HPDE6-E6E7 (cell line): ENCODE data around the gene NDUFA7.
"Not testable (repeated sequence)": the region's sequence is repeated elsewhere in the genome, so short reads cannot be mapped to it uniquely, and the experiment has no call there.

ENCODE experiments used
- DNase-seq: peaks from one replicate; pipeline ENCODE4 v3.0.0; 2011; ENCODE audit warnings: missing footprints; ENCODE audit errors: extremely low spot score

Gene NDUFA7

DNA sequence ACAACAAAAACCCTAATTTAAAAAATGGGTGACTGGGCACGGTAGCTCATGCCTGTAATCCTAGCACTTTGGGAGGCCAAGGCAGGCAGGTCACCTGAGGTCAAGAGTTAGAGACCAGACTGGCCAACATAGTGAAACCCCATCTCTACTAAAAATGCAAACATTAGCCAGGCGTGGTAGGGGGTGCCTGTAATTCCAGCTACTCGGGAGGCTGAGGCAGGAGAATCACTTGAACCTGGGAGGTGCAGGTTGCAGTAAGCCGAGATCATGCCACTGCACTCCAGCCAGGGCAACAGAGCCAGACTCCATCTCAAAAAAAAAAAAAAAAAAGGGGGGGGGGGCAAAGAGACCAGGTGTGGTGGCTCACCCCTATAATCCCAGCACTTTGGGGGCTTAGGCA, 56.9 kb downstream of the NDUFA7 start:
- not testable (repeated sequence) for DNase-seq

DNA sequence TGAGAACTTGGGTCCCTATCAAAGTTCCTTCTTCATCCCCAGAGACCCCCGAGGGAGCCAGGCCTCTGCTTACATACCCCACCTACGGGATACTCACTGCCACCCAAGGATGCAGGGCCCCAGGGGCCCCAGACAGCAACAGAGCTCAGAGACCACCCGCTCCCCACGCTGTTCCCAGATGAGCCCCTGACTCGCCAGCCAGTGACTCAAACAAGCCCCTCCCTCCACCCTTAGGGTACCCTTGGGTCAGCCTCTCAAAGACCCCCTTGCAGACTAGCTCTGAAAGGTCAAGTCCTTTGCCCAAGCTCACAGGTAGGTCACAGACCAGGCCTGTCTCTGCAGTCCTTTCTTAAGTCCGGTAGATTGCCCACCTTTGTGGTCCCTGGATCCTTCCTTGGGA, 58.7 kb downstream of the NDUFA7 start:
- no peak for DNase-seq

DNA sequence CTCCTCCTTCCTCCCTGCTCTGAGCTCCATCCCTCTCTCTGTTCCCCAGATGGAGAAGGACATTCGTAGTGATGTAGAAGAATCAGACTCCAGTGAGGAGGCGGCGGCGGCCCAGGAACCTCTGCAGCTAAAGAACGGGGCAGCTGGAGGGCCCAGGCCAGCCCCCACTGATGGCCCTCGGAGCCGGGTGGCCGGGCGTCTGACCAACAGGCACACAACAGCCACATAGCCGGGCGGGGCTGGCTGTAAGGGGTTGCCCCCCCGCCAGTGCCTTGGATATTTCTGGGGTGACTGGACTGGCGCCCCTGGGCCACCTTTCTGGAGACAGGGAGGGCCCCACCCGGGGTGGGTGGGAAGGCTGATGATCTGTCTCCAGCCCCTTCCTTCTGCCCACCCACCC, 59.3 kb downstream of the NDUFA7 start:
- DNase-seq: no peak

DNA sequence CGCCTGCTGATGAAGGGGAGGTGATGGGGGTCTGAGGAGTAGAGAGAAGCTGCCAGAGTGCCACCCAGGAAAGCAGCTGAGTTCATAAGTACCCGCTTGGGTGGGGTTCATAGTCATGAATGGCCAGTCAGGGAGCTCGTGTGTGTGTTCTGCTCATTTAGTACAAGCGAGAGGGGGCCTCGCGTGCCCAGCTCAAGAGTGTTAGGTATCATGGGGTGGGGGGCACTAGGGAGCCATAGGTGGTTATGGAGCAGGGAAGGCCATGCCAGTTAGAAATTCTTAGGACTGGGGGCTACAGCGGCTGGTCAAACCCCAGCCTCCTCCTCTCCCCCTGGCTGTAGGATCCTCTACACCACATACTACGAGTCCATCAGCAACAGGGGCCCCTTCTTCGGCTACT, 59.8 kb downstream of the NDUFA7 start:
- DNase-seq: no peak
